Hepatocyte (in vitro differentiated cells): ENCODE results near the gene BLTP3B. TPM values are rescaled to one million over a fixed set of nuclear protein-coding genes. Genes with fewer than 3 reads are reported as not detected.
A peak's percentile ranks its signal among the peaks of the same experiment; 100 is the strongest.

Experiments
- DNase-seq: peaks from one replicate; pipeline ENCODE4 v3.0.0-alpha.2; 2016; ENCODE audit warnings: low spot score
- H2AFZ ChIP-seq: fragments of 200-600 bp; sonication (generic); 2 replicates; pipeline ENCODE4 v1.6.0; 2016; ENCODE audit warnings: antibody characterized with exemption, mild to moderate bottlenecking
- H3K27ac ChIP-seq: fragments of 200-600 bp; sonication (generic); 2 replicates; pipeline ENCODE4 v1.5.1; 2016; ENCODE audit warnings: mild to moderate bottlenecking
- H3K27me3 ChIP-seq: fragments of 200-600 bp; sonication (generic); 2 replicates; pipeline ENCODE4 v1.6.1; 2016
- H3K36me3 ChIP-seq: fragments of 200-600 bp; sonication (generic); replicated peaks from 2 replicates; pipeline ENCODE4 v1.5.1; 2016; ENCODE audit warnings: low read depth; ENCODE audit not compliant: insufficient read depth
- H3K4me1 ChIP-seq: fragments of 200-600 bp; sonication (generic); 2 replicates; pipeline ENCODE4 v1.5.1; 2016; ENCODE audit warnings: mild to moderate bottlenecking, moderate library complexity; ENCODE audit not compliant: insufficient read depth
- H3K4me2 ChIP-seq: fragments of 200-600 bp; sonication (generic); 2 replicates; pipeline ENCODE4 v1.6.0; 2016
- H3K4me3 ChIP-seq: fragments of 200-600 bp; sonication (generic); 2 replicates; pipeline ENCODE4 v1.5.1; 2016; ENCODE audit warnings: mild to moderate bottlenecking
- H3K79me2 ChIP-seq: fragments of 200-600 bp; sonication (generic); 2 replicates; pipeline ENCODE4 v1.6.0; 2017; ENCODE audit warnings: mild to moderate bottlenecking
- H3K9me2 ChIP-seq: fragments of 200-600 bp; sonication (generic); replicated peaks from 2 replicates; pipeline ENCODE4 v1.6.0; 2017; ENCODE audit warnings: mild to moderate bottlenecking; ENCODE audit not compliant: insufficient read depth
- H3K9me3 ChIP-seq: fragments of 200-600 bp; sonication (generic); 2 replicates; pipeline ENCODE4 v1.5.1; 2016; ENCODE audit warnings: low read depth, mild to moderate bottlenecking
- H4K20me1 ChIP-seq: fragments of 200-600 bp; sonication (generic); 2 replicates; pipeline ENCODE4 v1.6.0; 2016; ENCODE audit warnings: mild to moderate bottlenecking; ENCODE audit not compliant: insufficient read depth, poor library complexity, severe bottlenecking
- EZH2 ChIP-seq: fragments of 200-600 bp; sonication (generic); IDR thresholded peaks from 2 replicates; pipeline ENCODE4 v1.6.1; 2016; ENCODE audit warnings: antibody characterized with exemption, mild to moderate bottlenecking, borderline replicate concordance
- EZH2phosphoT487 ChIP-seq: fragments of 200-600 bp; sonication (generic); IDR thresholded peaks from one replicate; pipeline ENCODE4 v1.6.1; 2018; ENCODE audit warnings: antibody characterized with exemption, mild to moderate bottlenecking, low read depth, moderate library complexity; ENCODE audit not compliant: unreplicated experiment, severe bottlenecking
- WGBS: methylation state at CpG from one replicate; pipeline ENCODE4 v1.1.6; 2016; ENCODE audit warnings: low lambda C conversion rate; ENCODE audit errors: missing lambda C conversion rate; 5-methylcytosine and 5-hydroxymethylcytosine counted together
- polyA plus RNA-seq: library from polyadenylated mRNA; unstranded; fragments of >200 nt; fragmentation: Nextera tagmentation; extraction: Ambion mirVana; gene quantifications from 2 replicates; pipeline ENCODE4 v1.2.1, GENCODE V29; 2016
- total RNA-seq: library from RNA; depleted of rRNA; stranded (reverse); fragments of >200 nt; gene quantifications from 2 replicates; pipeline ENCODE4 v1.2.3, GENCODE V29; 2014
- TF ChIP-seq, protein P1 (sequence below): fragments of 200-600 bp; sonication (generic); IDR thresholded peaks from 2 replicates; pipeline ENCODE4 v1.5.1; 2016; ENCODE audit warnings: antibody characterized with exemption, mild to moderate bottlenecking; ENCODE audit not compliant: poor library complexity

BLTP3B gene
- total and polyA plus RNA-seq, 2 experiments from 2014 or later = 11.0 to 31.8 TPM

GRCh38 chr12:100158535-100158934 is 15.9 kb upstream of the BLTP3B start:
- H3K27me3 ChIP-seq = no peaks in the 10 kb centered on the region
- DNase-seq = no peak
- H3K36me3 ChIP-seq = no peaks in the 10 kb centered on the region
- WGBS = 95% methylated on average over 4 of the region's 4 CpGs
- TF ChIP-seq, protein P1, sequence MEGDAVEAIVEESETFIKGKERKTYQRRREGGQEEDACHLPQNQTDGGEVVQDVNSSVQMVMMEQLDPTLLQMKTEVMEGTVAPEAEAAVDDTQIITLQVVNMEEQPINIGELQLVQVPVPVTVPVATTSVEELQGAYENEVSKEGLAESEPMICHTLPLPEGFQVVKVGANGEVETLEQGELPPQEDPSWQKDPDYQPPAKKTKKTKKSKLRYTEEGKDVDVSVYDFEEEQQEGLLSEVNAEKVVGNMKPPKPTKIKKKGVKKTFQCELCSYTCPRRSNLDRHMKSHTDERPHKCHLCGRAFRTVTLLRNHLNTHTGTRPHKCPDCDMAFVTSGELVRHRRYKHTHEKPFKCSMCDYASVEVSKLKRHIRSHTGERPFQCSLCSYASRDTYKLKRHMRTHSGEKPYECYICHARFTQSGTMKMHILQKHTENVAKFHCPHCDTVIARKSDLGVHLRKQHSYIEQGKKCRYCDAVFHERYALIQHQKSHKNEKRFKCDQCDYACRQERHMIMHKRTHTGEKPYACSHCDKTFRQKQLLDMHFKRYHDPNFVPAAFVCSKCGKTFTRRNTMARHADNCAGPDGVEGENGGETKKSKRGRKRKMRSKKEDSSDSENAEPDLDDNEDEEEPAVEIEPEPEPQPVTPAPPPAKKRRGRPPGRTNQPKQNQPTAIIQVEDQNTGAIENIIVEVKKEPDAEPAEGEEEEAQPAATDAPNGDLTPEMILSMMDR = no peak
- TF ChIP-seq EZH2 (no peak), EZH2phosphoT487 (no peak)
- no peaks in the 10 kb centered on the region for H3K79me2 ChIP-seq
- H3K4me1 ChIP-seq = peaks cover under 1% of the 10 kb centered on the region
- no peak overlapping the region for H3K4me3 ChIP-seq
- H3K9me3 ChIP-seq = no peaks in the 10 kb centered on the region
- H3K9me2 ChIP-seq = no peaks in the 10 kb centered on the region
- no peak overlapping the region for H2AFZ ChIP-seq
- no peak overlapping the region for H3K27ac ChIP-seq
- H3K4me2 ChIP-seq = no peak overlapping the region
- H4K20me1 ChIP-seq = no peaks in the 10 kb centered on the region

DNA sequence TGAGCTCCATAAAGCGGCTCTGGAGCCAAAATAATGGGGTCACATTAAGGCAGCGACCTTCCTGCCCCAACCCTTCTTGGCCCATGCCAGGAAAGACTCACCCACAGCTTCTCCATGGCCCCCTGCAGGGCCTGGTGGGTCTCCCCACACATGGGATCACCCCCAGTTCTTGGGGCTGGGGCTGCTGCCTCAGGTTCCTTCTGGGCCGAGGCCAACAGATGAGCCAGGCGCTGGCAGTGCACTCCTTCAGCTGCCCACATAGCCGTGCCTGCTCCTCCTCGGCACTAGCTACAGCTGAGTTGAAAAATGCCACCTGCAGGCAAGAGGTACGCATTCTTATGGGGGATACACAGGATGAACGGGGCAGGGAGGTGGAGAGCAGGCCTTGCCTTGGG is 14.8 kb upstream of the BLTP3B start:
- H3K27me3 ChIP-seq = no peaks in the 10 kb centered on the region
- 96% methylated on average over 8 of the region's 8 CpGs for WGBS
- no peaks in the 10 kb centered on the region for H3K9me2 ChIP-seq
- H3K36me3 ChIP-seq = no peaks in the 10 kb centered on the region
- no peaks in the 10 kb centered on the region for H3K79me2 ChIP-seq
- no peaks in the 10 kb centered on the region for H4K20me1 ChIP-seq
- H3K4me2 ChIP-seq = no peak overlapping the region
- H3K4me1 ChIP-seq = no peaks in the 10 kb centered on the region
- H3K9me3 ChIP-seq = no peaks in the 10 kb centered on the region
- DNase-seq = no peak
- H3K27ac ChIP-seq = no peak overlapping the region
- H2AFZ ChIP-seq = no peak overlapping the region
- H3K4me3 ChIP-seq = no peak overlapping the region
- TF ChIP-seq EZH2phosphoT487 (no peak), EZH2 (no peak)
- TF ChIP-seq, protein P1 = no peak

GRCh38 chr12:100156731-100157426 is 14.2 kb upstream of the BLTP3B start:
- Histone ChIP-seq H3K9me3 (no peaks in the 10 kb centered on the region), H3K27me3 (no peaks in the 10 kb centered on the region), H3K79me2 (no peaks in the 10 kb centered on the region), H3K27ac (no peak overlapping the region), H3K4me2 (no peak overlapping the region), H3K4me3 (no peak overlapping the region), H2AFZ (no peak overlapping the region), H4K20me1 (no peaks in the 10 kb centered on the region), H3K36me3 (no peaks in the 10 kb centered on the region), H3K9me2 (no peaks in the 10 kb centered on the region), H3K4me1 (no peaks in the 10 kb centered on the region)
- 70% methylated on average over 9 of the region's 11 CpGs for WGBS
- DNase-seq = no peak
- TF ChIP-seq EZH2 (no peak), EZH2phosphoT487 (no peak)

DNA sequence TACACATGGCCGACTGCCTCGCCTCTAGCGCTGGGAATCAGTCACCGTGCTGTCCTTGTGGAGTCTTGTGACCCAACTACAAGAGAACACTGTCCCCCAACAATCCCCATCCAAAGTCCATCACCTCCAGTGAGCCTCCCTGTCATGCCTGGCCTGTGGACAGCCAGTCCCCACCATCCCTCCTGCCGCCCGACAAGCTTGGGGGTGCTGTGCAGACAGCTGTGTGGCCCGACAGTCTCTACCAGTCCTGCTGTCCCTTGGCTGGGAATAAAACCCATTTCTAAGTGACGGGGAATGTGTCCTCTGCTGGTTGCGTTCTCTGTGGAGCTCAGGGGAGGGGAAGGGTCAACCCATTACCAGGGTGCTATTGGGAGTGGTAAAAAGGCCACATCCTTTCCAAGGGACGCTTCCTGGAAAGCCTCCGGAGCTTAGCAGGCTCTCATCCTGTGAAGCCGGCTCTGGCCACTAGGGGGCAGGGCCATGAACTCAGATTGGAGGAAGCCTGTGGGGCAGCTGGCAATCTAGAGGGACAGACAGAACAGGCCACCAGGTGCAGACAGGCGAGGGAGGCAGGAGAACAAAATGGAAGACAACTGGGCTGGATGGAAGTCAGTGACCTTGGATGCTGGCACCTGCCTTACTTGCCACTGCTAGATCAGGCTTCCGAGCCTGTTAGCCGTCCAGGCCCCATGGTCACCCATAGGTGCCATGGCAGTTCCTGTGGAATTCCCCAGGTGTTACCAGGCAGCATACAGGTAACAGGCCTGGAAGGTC is 12.0 kb upstream of the BLTP3B start:
- H3K4me3 ChIP-seq = no peak overlapping the region
- TF ChIP-seq, protein P1 = peak; percentile 60
- TF ChIP-seq EZH2phosphoT487 (no peak), EZH2 (no peak)
- no peaks in the 10 kb centered on the region for H3K36me3 ChIP-seq
- H3K4me2 ChIP-seq = no peak overlapping the region
- DNase-seq = peak; percentile 67
- H3K4me1 ChIP-seq = no peaks in the 10 kb centered on the region
- no peaks in the 10 kb centered on the region for H4K20me1 ChIP-seq
- H3K79me2 ChIP-seq = no peaks in the 10 kb centered on the region
- H3K27me3 ChIP-seq = no peaks in the 10 kb centered on the region
- no peak overlapping the region for H2AFZ ChIP-seq
- no peaks in the 10 kb centered on the region for H3K9me2 ChIP-seq
- H3K27ac ChIP-seq = no peak overlapping the region
- no peaks in the 10 kb centered on the region for H3K9me3 ChIP-seq
- WGBS = 73% methylated on average over 15 of the region's 15 CpGs
